OCI-LY1 (cell line): ENCODE measurements around the gene CEND1.

ENCODE experiments used
- H2AFZ ChIP-seq: fragments of 200-600 bp; sonication (generic), shearing (Covaris generic); 2 replicates; pipeline ENCODE4 v1.6.0; 2014; ENCODE audit warnings: antibody characterized with exemption, mild to moderate bottlenecking, low read length
- H3F3A ChIP-seq: fragments of 200-600 bp; sonication (generic), shearing (Covaris generic); 2 replicates; pipeline ENCODE4 v1.6.0; 2014; ENCODE audit warnings: mild to moderate bottlenecking, antibody characterized with exemption, low read length, moderate library complexity; ENCODE audit not compliant: insufficient read depth
- H3K27ac ChIP-seq: fragments of 200-600 bp; sonication (generic); 2 replicates; pipeline ENCODE4 v1.5.1; 2014; ENCODE audit warnings: low read length, mixed run types, mild to moderate bottlenecking, low read depth; ENCODE audit not compliant: poor library complexity, severe bottlenecking
- H3K27me3 ChIP-seq: fragments of 200-600 bp; sonication (generic); 2 replicates; pipeline ENCODE4 v1.6.0; 2014; ENCODE audit warnings: antibody characterized with exemption, mild to moderate bottlenecking, low read length, moderate library complexity; ENCODE audit not compliant: insufficient read depth
- H3K36me3 ChIP-seq: fragments of 200-600 bp; sonication (generic); 2 replicates; pipeline ENCODE4 v1.6.1; 2014; ENCODE audit warnings: mild to moderate bottlenecking, antibody characterized with exemption, low read length, moderate library complexity, mixed read lengths; ENCODE audit not compliant: insufficient read depth
- H3K4me1 ChIP-seq: fragments of 200-600 bp; sonication (generic); 2 replicates; pipeline ENCODE4 v1.5.1; 2014; ENCODE audit warnings: mild to moderate bottlenecking, low read length, moderate library complexity; ENCODE audit not compliant: insufficient read depth, severe bottlenecking
- H3K4me2 ChIP-seq: fragments of 200-600 bp; sonication (generic), shearing (Covaris generic); 2 replicates; pipeline ENCODE4 v1.6.1; 2014; ENCODE audit warnings: low read length
- H3K4me3 ChIP-seq: fragments of 200-600 bp; sonication (generic); 2 replicates; pipeline ENCODE4 v1.5.1; 2014; ENCODE audit warnings: low read length, low read depth, mild to moderate bottlenecking, mixed read lengths; ENCODE audit not compliant: poor library complexity, severe bottlenecking
- H3K79me2 ChIP-seq: fragments of 200-600 bp; shearing (Covaris generic); 2 replicates; pipeline ENCODE4 v1.6.1; 2016; ENCODE audit warnings: mixed run types, low read length, mixed read lengths; ENCODE audit not compliant: insufficient read depth
- H3K9ac ChIP-seq: fragments of 200-600 bp; sonication (generic), shearing (Covaris generic); 2 replicates; pipeline ENCODE4 v1.6.1; 2014; ENCODE audit warnings: mild to moderate bottlenecking, low read length, mixed read lengths
- H3K9me2 ChIP-seq: fragments of 200-600 bp; sonication (generic), shearing (Covaris generic); 2 replicates; pipeline ENCODE4 v1.6.1; 2014; ENCODE audit warnings: low read depth, mild to moderate bottlenecking, low read length, mixed read lengths
- H3K9me3 ChIP-seq: fragments of 200-600 bp; shearing (Covaris generic); 2 replicates; pipeline ENCODE4 v1.6.1; 2014; ENCODE audit warnings: low read length, mixed read lengths
- H4K20me1 ChIP-seq: fragments of 200-600 bp; sonication (generic), shearing (Covaris generic); 2 replicates; pipeline ENCODE4 v1.6.0; 2016; ENCODE audit warnings: mild to moderate bottlenecking, low read length; ENCODE audit not compliant: insufficient read depth
- EZH2 ChIP-seq: fragments of 200-600 bp; sonication (generic), shearing (Covaris generic); IDR thresholded peaks from 2 replicates; pipeline ENCODE4 v1.8.0; 2017; ENCODE audit warnings: borderline replicate concordance, mixed run types, mild to moderate bottlenecking, antibody characterized with exemption, low read length, moderate library complexity, mixed read lengths
- TF ChIP-seq, protein P1 (sequence below): fragments of 200-600 bp; sonication (generic), shearing (Covaris generic); IDR thresholded peaks from 2 replicates; pipeline ENCODE4 v1.5.1; 2017; ENCODE audit warnings: mild to moderate bottlenecking, antibody characterized with exemption, low read length, moderate library complexity, mixed read lengths

Gene CEND1

DNA sequence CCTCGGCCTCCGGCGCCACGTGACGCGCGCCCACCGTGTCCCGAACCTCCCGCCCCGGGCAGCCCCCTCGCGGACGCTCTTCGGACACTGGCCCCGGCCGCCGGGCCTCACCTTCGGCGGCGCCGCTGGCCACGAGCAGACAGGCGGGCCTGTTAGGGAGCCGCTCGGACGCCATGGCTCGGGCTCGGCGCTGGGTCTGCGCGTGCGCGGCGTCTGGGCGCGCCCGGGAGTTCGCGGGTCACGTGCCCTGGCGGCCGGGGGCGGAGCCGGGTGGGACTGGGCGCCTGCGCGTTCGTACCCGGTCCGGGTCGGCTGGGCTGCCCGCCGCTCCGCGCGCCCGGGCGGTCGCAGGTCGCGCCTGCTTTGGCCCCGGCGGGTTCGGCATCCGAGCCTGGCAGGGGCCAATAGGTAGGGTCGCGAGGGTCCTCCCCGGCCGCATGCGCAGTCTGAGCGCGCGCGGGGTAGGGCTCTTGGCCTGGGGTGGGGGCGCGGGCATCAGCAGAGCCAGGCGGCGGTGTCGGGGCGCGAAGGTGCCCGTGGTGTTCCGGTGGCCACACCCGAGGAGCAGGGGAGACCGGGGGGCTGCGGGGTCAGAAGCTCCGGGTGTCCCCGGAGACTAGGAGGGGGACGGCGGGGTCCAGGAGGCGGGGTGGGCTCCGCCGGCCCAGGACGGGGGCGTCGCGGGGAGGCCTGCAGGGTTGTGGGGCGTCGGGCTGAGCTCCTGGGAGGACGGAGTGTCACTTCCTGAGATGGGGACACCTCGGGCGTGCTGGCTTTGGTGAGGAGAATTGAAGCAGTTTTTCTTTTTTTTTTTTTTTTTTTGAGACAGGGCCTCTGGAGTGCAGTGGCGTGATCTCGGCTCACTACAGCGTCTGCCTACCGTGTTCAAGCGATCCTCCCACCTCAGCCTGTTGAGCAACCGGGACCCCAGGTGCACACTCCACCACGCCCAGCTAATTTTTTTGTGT is 12.3 kb downstream of the CEND1 start, which contains the start of gene GATD1:
GATD1 (minus strand) TSS at position 200 of the 968 bp plus-strand sequence; CDS start at position 175, 25 bp downstream.
- no peaks in the 10 kb centered on the region for H3K9me3 ChIP-seq
- peak within 1 kb of the TSS; percentile 83 for H3K9ac ChIP-seq
- H3K27ac ChIP-seq = peak within 1 kb of the TSS; percentile 26
- no peaks in the 10 kb centered on the region for H4K20me1 ChIP-seq
- peak within 1 kb of the TSS; percentile 84 for H3K4me2 ChIP-seq
- H3F3A ChIP-seq = no peaks in the 10 kb centered on the region
- peaks cover 44% of the 10 kb centered on the region for H3K4me1 ChIP-seq
- peaks cover 49% of the 10 kb centered on the region for H3K36me3 ChIP-seq
- peak within 1 kb of the TSS; percentile 93 for H3K4me3 ChIP-seq
- no peaks in the 10 kb centered on the region for H3K27me3 ChIP-seq
- TF ChIP-seq EZH2 = no peak
- TF ChIP-seq, protein P1, sequence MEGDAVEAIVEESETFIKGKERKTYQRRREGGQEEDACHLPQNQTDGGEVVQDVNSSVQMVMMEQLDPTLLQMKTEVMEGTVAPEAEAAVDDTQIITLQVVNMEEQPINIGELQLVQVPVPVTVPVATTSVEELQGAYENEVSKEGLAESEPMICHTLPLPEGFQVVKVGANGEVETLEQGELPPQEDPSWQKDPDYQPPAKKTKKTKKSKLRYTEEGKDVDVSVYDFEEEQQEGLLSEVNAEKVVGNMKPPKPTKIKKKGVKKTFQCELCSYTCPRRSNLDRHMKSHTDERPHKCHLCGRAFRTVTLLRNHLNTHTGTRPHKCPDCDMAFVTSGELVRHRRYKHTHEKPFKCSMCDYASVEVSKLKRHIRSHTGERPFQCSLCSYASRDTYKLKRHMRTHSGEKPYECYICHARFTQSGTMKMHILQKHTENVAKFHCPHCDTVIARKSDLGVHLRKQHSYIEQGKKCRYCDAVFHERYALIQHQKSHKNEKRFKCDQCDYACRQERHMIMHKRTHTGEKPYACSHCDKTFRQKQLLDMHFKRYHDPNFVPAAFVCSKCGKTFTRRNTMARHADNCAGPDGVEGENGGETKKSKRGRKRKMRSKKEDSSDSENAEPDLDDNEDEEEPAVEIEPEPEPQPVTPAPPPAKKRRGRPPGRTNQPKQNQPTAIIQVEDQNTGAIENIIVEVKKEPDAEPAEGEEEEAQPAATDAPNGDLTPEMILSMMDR = no peak
- H3K79me2 ChIP-seq = peaks cover 19% of the 10 kb centered on the region
- H3K9me2 ChIP-seq = no peaks in the 10 kb centered on the region
- no peak within 1 kb of the TSS for H2AFZ ChIP-seq

DNA sequence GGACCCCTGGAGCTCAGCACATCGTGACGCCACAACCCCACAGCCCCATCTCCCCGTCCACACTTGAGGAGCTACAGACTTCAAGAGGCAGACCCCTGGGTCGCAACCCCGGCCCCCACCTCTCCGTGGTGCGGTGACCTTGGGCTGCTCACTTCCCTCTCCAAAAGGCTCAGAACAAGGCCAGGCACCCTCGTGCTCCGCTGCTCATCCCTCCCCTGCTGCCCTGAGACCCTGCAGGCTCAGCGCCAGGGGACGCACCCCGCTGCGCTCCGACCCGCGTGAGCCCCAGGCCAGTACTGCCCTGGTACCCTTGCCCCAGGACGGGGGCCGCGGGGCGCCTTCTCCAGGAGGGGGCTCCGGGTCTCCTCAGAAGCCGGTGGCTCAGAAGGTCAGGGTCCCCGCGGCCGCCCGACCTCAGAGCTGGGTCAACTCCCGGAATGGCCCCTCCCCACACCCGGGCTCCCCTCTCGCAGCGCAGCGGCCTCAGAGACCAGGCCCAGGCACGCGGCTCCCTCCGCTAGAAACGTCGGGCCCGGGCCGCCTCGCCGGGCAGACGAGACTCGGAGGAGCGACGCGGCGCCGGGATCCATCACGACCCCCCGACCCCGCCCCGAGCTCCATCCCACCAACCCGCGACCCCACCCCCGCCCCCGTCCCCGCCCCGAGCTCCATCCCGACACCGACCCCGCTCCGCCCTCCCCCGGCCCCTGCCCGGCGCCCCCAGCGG is 13.2 kb downstream of the CEND1 start:
- Histone ChIP-seq H2AFZ (no peak overlapping the region), H3K79me2 (peaks cover 19% of the 10 kb centered on the region), H3K9me2 (no peaks in the 10 kb centered on the region), H3K4me1 (peaks cover 42% of the 10 kb centered on the region), H3K36me3 (peaks cover 48% of the 10 kb centered on the region), H3K9me3 (no peaks in the 10 kb centered on the region), H3K4me2 (peak overlapping the region; percentile 84), H3K4me3 (peak overlapping the region; percentile 93), H3K27me3 (no peaks in the 10 kb centered on the region), H3K27ac (peak overlapping the region; percentile 26), H4K20me1 (no peaks in the 10 kb centered on the region), H3K9ac (peak overlapping the region; percentile 83), H3F3A (no peaks in the 10 kb centered on the region)
- no peak for TF ChIP-seq EZH2
- TF ChIP-seq, protein P1 = peak; percentile 11; the same call in 1 of the 2 replicates

DNA sequence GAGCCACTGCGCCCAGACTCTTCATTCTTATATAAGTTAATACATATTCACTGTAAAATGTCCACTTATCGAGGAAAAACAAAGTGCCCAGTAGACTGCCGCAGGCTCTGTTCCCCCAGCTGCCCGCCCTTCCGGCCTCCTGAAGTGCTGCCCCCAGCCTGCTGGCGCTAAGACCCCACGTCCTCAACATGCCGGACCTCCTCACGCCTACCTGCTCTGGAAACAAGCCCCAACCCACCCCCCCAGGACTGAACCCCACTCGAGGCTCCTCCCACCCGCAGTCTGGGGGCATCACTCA is 13.7 kb downstream of the CEND1 start:
- H3K9me3 ChIP-seq = no peaks in the 10 kb centered on the region
- H2AFZ ChIP-seq = no peak overlapping the region
- peaks cover 19% of the 10 kb centered on the region for H3K79me2 ChIP-seq
- peak overlapping the region; percentile 93 for H3K4me3 ChIP-seq
- peak overlapping the region; percentile 83 for H3K9ac ChIP-seq
- H3K27ac ChIP-seq = peak overlapping the region; percentile 26
- no peaks in the 10 kb centered on the region for H3K9me2 ChIP-seq
- peak overlapping the region; percentile 83 for H3K4me2 ChIP-seq
- no peaks in the 10 kb centered on the region for H3F3A ChIP-seq
- peaks cover 37% of the 10 kb centered on the region for H3K4me1 ChIP-seq
- H3K27me3 ChIP-seq = no peaks in the 10 kb centered on the region
- TF ChIP-seq EZH2 = no peak
- TF ChIP-seq, protein P1 = no peak
- H4K20me1 ChIP-seq = no peaks in the 10 kb centered on the region
- peaks cover 52% of the 10 kb centered on the region for H3K36me3 ChIP-seq
